Neural cell (in vitro differentiated cells): ENCODE data around the gene HHIPL1. TPM values are rescaled to one million over a fixed set of nuclear protein-coding genes. Genes with fewer than 3 reads are reported as not detected.

Source experiments
- H2AFZ ChIP-seq: fragments of 200-600, 300-800 bp; sonication (generic), shearing (Covaris generic); 2 replicates; pipeline ENCODE4 v1.6.0; 2014; ENCODE audit warnings: low read depth, mild to moderate bottlenecking, antibody characterized with exemption, low read length, moderate library complexity
- H3F3A ChIP-seq: fragments of 200-600 bp; shearing (Covaris generic); 2 replicates; pipeline ENCODE4 v1.6.1; 2016; ENCODE audit warnings: mild to moderate bottlenecking, moderate library complexity, mixed read lengths, antibody characterized with exemption, low read length; ENCODE audit not compliant: insufficient read depth, poor library complexity, severe bottlenecking
- H3K27ac ChIP-seq: fragments of 200-600, 300-800 bp; sonication (generic), shearing (Covaris generic); 2 replicates; pipeline ENCODE4 v1.5.1; 2014; ENCODE audit warnings: mild to moderate bottlenecking, low read length, moderate library complexity
- H3K27me3 ChIP-seq: fragments of 300-800, 200-600 bp; sonication (generic), shearing (Covaris generic); 2 replicates; pipeline ENCODE4 v1.6.0; 2014; ENCODE audit warnings: mild to moderate bottlenecking, low read depth, low read length, moderate library complexity; ENCODE audit not compliant: insufficient read depth
- H3K36me3 ChIP-seq: fragments of 300-800, 200-600 bp; sonication (generic), shearing (Covaris generic); 2 replicates; pipeline ENCODE4 v1.5.1; 2014; ENCODE audit warnings: mild to moderate bottlenecking, antibody characterized with exemption, low read length, moderate library complexity; ENCODE audit not compliant: insufficient read depth
- H3K4me2 ChIP-seq: fragments of 300-800, 200-600 bp; sonication (generic), shearing (Covaris generic); 2 replicates; pipeline ENCODE4 v1.6.0; 2014; ENCODE audit warnings: mild to moderate bottlenecking, low read length
- H3K4me3 ChIP-seq: fragments of 300-800, 200-600 bp; sonication (generic), shearing (Covaris generic); 2 replicates; pipeline ENCODE4 v1.5.1; 2014; ENCODE audit warnings: mild to moderate bottlenecking, low read length, moderate library complexity
- H3K79me2 ChIP-seq: fragments of 200-600 bp; shearing (Covaris generic); replicated peaks from 2 replicates; pipeline ENCODE4 v1.6.0; 2014; ENCODE audit warnings: mild to moderate bottlenecking, low read length, moderate library complexity; ENCODE audit not compliant: insufficient read depth
- H3K9ac ChIP-seq: fragments of 300-800, 200-600 bp; sonication (generic), shearing (Covaris generic); 2 replicates; pipeline ENCODE4 v1.6.1; 2016; ENCODE audit warnings: mild to moderate bottlenecking, low read length, mixed read lengths
- H3K9me2 ChIP-seq: fragments of 200-600 bp; shearing (Covaris generic); 2 replicates; pipeline ENCODE4 v1.6.1; 2016; ENCODE audit warnings: mild to moderate bottlenecking, low read length, mixed read lengths; ENCODE audit not compliant: insufficient read depth
- H3K9me3 ChIP-seq: fragments of 200-600, 300-800 bp; sonication (generic), shearing (Covaris generic); 2 replicates; pipeline ENCODE4 v1.6.1; 2016; ENCODE audit warnings: mild to moderate bottlenecking, mixed run types, low read length, moderate library complexity, mixed read lengths
- H4K20me1 ChIP-seq: fragments of 200-600 bp; shearing (Covaris generic); 2 replicates; pipeline ENCODE4 v1.6.1; 2016; ENCODE audit warnings: mild to moderate bottlenecking, mixed run types; ENCODE audit not compliant: insufficient read depth
- CTCF ChIP-seq: fragments of 450-650 bp; IDR thresholded peaks from 2 replicates; pipeline ENCODE4 v1.5.1; 2014; ENCODE audit warnings: antibody characterized with exemption, mild to moderate bottlenecking, moderate library complexity; ENCODE audit not compliant: poor library complexity, severe bottlenecking
- EP300 ChIP-seq: fragments of 450-650 bp; conservative IDR thresholded peaks from 2 replicates; pipeline ENCODE4 v1.6.1; 2014; ENCODE audit warnings: antibody characterized with exemption, mild to moderate bottlenecking, moderate library complexity; ENCODE audit not compliant: poor library complexity, severe bottlenecking
- EZH2 ChIP-seq: fragments of 200-600, 300-800 bp; shearing (Covaris generic), sonication (generic); IDR thresholded peaks from 2 replicates; pipeline ENCODE4 v1.6.1; 2014; ENCODE audit warnings: antibody characterized with exemption, low read length, borderline replicate concordance, mild to moderate bottlenecking; ENCODE audit not compliant: insufficient read depth, poor library complexity, severe bottlenecking
- MXI1 ChIP-seq: fragments of 450-650 bp; conservative IDR thresholded peaks from 2 replicates; pipeline ENCODE4 v1.6.1; 2014; ENCODE audit warnings: antibody characterized with exemption, mild to moderate bottlenecking; ENCODE audit not compliant: poor library complexity, severe bottlenecking
- POLR2AphosphoS5 ChIP-seq: IDR thresholded peaks from 2 replicates; pipeline ENCODE4 v1.6.1; 2012
- RAD21 ChIP-seq: fragments of 450-650 bp; conservative IDR thresholded peaks from 2 replicates; pipeline ENCODE4 v1.6.1; 2014; ENCODE audit warnings: antibody characterized with exemption, mild to moderate bottlenecking, moderate library complexity
- REST ChIP-seq: IDR thresholded peaks from 2 replicates; pipeline ENCODE4 v1.6.1; 2012; ENCODE audit warnings: borderline replicate concordance
- SMC3 ChIP-seq: fragments of 450-650 bp; conservative IDR thresholded peaks from 2 replicates; pipeline ENCODE4 v1.6.1; 2014; ENCODE audit warnings: antibody characterized with exemption, mild to moderate bottlenecking, moderate library complexity; ENCODE audit not compliant: poor library complexity
- TAF1 ChIP-seq: IDR thresholded peaks from 2 replicates; pipeline ENCODE4 v1.6.1; 2012; ENCODE audit warnings: low read depth
- polyA plus RNA-seq: library from polyadenylated mRNA; depleted of rRNA; stranded (reverse); fragments of >200 nt; gene quantifications from 2 replicates; pipeline ENCODE4 v1.2.3, GENCODE V29; 2014

Gene HHIPL1
- polyA plus RNA-seq, 1 donor from 2014 or later, result 0.47 TPM

- Histone ChIP-seq H3K79me2 (no peaks in the 10 kb centered on the region), H2AFZ (no peak overlapping the region), H4K20me1 (no peaks in the 10 kb centered on the region), H3K27ac (no peak overlapping the region), H3K9me2 (no peaks in the 10 kb centered on the region), H3F3A (no peaks in the 10 kb centered on the region), H3K9me3 (no peaks in the 10 kb centered on the region), H3K36me3 (no peaks in the 10 kb centered on the region), H3K4me3 (no peak overlapping the region), H3K4me2 (no peak overlapping the region), H3K9ac (no peak overlapping the region), H3K27me3 (no peaks in the 10 kb centered on the region)
- no peak for TF ChIP-seq POLR2AphosphoS5
- no peak for TF ChIP-seq RAD21
- TF ChIP-seq EZH2, result no peak
- no peak for TF ChIP-seq TAF1
- TF ChIP-seq EP300, result no peak
- no peak for TF ChIP-seq REST
- no peak for TF ChIP-seq CTCF
- TF ChIP-seq MXI1, result no peak
- TF ChIP-seq SMC3, result no peak
Observed at GRCh38 chr14:99672506-99673304, 27.8 kb downstream of the HHIPL1 start.

GRCh38 chr14:99673305-99674063 lies 28.6 kb downstream of the HHIPL1 start:
- Histone ChIP-seq H3K4me3 (no peak overlapping the region), H3K36me3 (no peaks in the 10 kb centered on the region), H3K9me3 (no peaks in the 10 kb centered on the region), H3K4me2 (no peak overlapping the region), H4K20me1 (no peaks in the 10 kb centered on the region), H3K9me2 (no peaks in the 10 kb centered on the region), H3K9ac (no peak overlapping the region), H3F3A (no peaks in the 10 kb centered on the region), H3K27ac (no peak overlapping the region), H3K27me3 (no peaks in the 10 kb centered on the region), H3K79me2 (no peaks in the 10 kb centered on the region), H2AFZ (no peak overlapping the region)
- no peak for TF ChIP-seq EZH2
- TF ChIP-seq REST, result no peak
- TF ChIP-seq RAD21, result no peak
- no peak for TF ChIP-seq POLR2AphosphoS5
- no peak for TF ChIP-seq EP300
- TF ChIP-seq TAF1, result no peak
- no peak for TF ChIP-seq CTCF
- TF ChIP-seq SMC3, result no peak
- no peak for TF ChIP-seq MXI1
